Spleen (tissue), 11 donors: Measurements from ENCODE around the gene ADGRV1. TPM values are rescaled to one million over a fixed set of nuclear protein-coding genes. Genes with fewer than 3 reads are reported as not detected.

ENCODE experiments used
- DNase-seq: peaks from one replicate; pipeline ENCODE4 v3.0.0-alpha.2; 2020
- H3K27ac ChIP-seq, 8 donors: fragments of 200-600 bp; sonication (generic) in 7 of 8; 1 replicate in 4 of 8; 2 replicates in 4 of 8; pipeline versions ENCODE4 v1.5.0 to v1.8.0; 2016 to 2021; ENCODE audit warnings: inconsistent platforms in 4 of 8, mild to moderate bottlenecking in 4 of 8, moderate library complexity in 1 of 8
- H3K27me3 ChIP-seq, 7 donors: fragments of 200-600 bp; sonication (generic) in 6 of 7; replicated peaks in 1 of 7; 1 replicate in 4 of 7; 2 replicates in 3 of 7; pipeline versions ENCODE4 v1.5.0 to v1.8.0; 2016 to 2021; ENCODE audit warnings: inconsistent platforms in 3 of 7, mild to moderate bottlenecking in 1 of 7
- H3K36me3 ChIP-seq, 6 donors: fragments of 200-600 bp; sonication (generic) in 5 of 6; 1 replicate in 4 of 6; 2 replicates in 2 of 6; pipeline versions ENCODE4 v1.5.0 to v1.8.0; 2016 to 2021; ENCODE audit warnings: inconsistent platforms in 2 of 6
- H3K4me1 ChIP-seq, 6 donors: fragments of 200-600 bp; sonication (generic) in 5 of 6; 1 replicate in 3 of 6; 2 replicates in 3 of 6; pipeline versions ENCODE4 v1.5.0 to v1.8.0; 2016 to 2021; ENCODE audit warnings: inconsistent platforms in 3 of 6
- H3K4me3 ChIP-seq, 8 donors: fragments of 200-600 bp; sonication (generic) in 7 of 8; 1 replicate in 4 of 8; 2 replicates in 4 of 8; pipeline versions ENCODE4 v1.5.0 to v1.8.0; 2016 to 2021; ENCODE audit warnings: inconsistent platforms in 4 of 8, mild to moderate bottlenecking in 4 of 8, moderate library complexity in 2 of 8
- H3K9me3 ChIP-seq, 8 donors: fragments of 200-600 bp; sonication (generic) in 7 of 8; 1 replicate in 4 of 8; 2 replicates in 4 of 8; pipeline versions ENCODE4 v1.5.0 to v1.8.0; 2016 to 2021; ENCODE audit warnings: inconsistent platforms in 4 of 8
- CTCF ChIP-seq, 11 experiments: fragments of 200-600 bp in 7 of 11; fragments of 450-650 bp in 4 of 11; sonication (generic) in 4 of 11; IDR thresholded peaks in 8 of 11; conservative IDR thresholded peaks in 3 of 11; 1 replicate in 7 of 11; 2 replicates in 4 of 11; pipeline versions ENCODE4 v1.4.0 to v1.8.0; 2016 to 2021; ENCODE audit warnings: antibody characterized with exemption in 11 of 11, inconsistent platforms in 4 of 11, mild to moderate bottlenecking in 1 of 11
- POLR2A ChIP-seq, 3 donors: fragments of 450-650 bp; IDR thresholded peaks; one replicate each; pipeline ENCODE4 v1.5.1; 2017; ENCODE audit warnings: antibody characterized with exemption in 3 of 3, mild to moderate bottlenecking in 1 of 3
- POLR2AphosphoS5 ChIP-seq, 3 donors: sonication (generic); formaldehyde crosslinking; IDR thresholded peaks; one replicate each; pipeline ENCODE4 v1.5.1; 2017; ENCODE audit warnings: antibody characterized with exemption in 3 of 3
- WGBS, 5 donors: extraction: QIAGEN DNeasy Blood & Tissue Kit in 3 of 5; methylation state at CpG; one replicate each; pipeline versions ENCODE4 v1.1.5 to v1.1.7; 2013 to 2018; 5-methylcytosine and 5-hydroxymethylcytosine counted together
- intact Hi-C: fragments of 100-400 bp; cut with DNase I; formaldehyde crosslinking; loops from one replicate; pipeline ENCODE4 v1.15.0; 2023; ENCODE audit warnings: low total_unique reads
- polyA plus RNA-seq, 3 donors: library from polyadenylated mRNA; stranded (reverse); fragments of 200-250 nt; gene quantifications; one replicate each; pipeline ENCODE4 v1.2.1, GENCODE V29; 2013
- total RNA-seq, 7 donors: library from RNA; depleted of rRNA in 3 of 7; stranded (reverse); fragments of >200 nt in 3 of 7; fragmentation: NEBNext Ultra II Directional in 4 of 7; extraction: Animal tissue kit (Norgen Biotek cat#: 25700) in 4 of 7; gene quantifications; one replicate each; pipeline versions ENCODE4 v1.1.0 to v1.2.1, GENCODE V29; 2016 to 2021
- donor health status: healthy with polysubstance abuse.
- donor health status: DM: no; HTN: no; CAD: no; lungs with moderate emphysema.
- donor health status: DM: no; HTN: no; CAD: no.
- donor health status: Bipolar disorder and iron deficiency.
- donor health status: healthy.
- donor health status: DM: no; HTN: no; CAD: no.
- donor health status: DM: yes; HTN: yes; CAD: no.

Gene ADGRV1
- total and polyA plus RNA-seq, 10 donors, result 0.08 to 0.69 (median 0.28) TPM; not detected in 3

- 90 to 100% (median 95%) methylated on average over 1 of the region's 1 CpG for WGBS, 5 donors
- intact Hi-C loops, result no loop called here
- no peaks in the 10 kb centered on the region for H3K27me3 ChIP-seq
- no peak overlapping the region for H3K4me3 ChIP-seq
- H3K27ac ChIP-seq, result no peak overlapping the region
- no peaks in the 10 kb centered on the region for H3K4me1 ChIP-seq
- TF ChIP-seq POLR2AphosphoS5 (IDR thresholded peaks at IDR 0.05) (no peak), CTCF (IDR thresholded peaks at IDR 0.05 in 8 of 11, conservative IDR thresholded peaks at IDR 0.05 in 3 of 11) (no peak)
- DNase-seq, result no peak
- peaks cover 0 to 3% (median 0%) of the 10 kb centered on the region in 8 donors for H3K9me3 ChIP-seq
- no peaks in the 10 kb centered on the region for H3K36me3 ChIP-seq
These were observed 571.2 kb downstream of the ADGRV1 start for GRCh38 chr5:91129748-91130147.

GRCh38 chr5:91130759-91131158 lies 572.2 kb downstream of the ADGRV1 start:
- WGBS, 5 donors, result 95 to 97% (median 97%) methylated on average over 3 of the region's 3 CpGs
- DNase-seq, result no peak
- TF ChIP-seq POLR2A (IDR thresholded peaks at IDR 0.05) (no peak), POLR2AphosphoS5 (IDR thresholded peaks at IDR 0.05) (no peak), CTCF (IDR thresholded peaks at IDR 0.05 in 8 of 11, conservative IDR thresholded peaks at IDR 0.05 in 3 of 11) (no peak)
- H3K27me3 ChIP-seq, result no peaks in the 10 kb centered on the region
- H3K4me3 ChIP-seq, result no peak overlapping the region
- intact Hi-C loops, result no loop called here
- no peak overlapping the region for H3K27ac ChIP-seq
- H3K4me1 ChIP-seq, result no peaks in the 10 kb centered on the region
- H3K9me3 ChIP-seq, result peaks cover 0 to 3% (median 0%) of the 10 kb centered on the region in 8 donors
- no peaks in the 10 kb centered on the region for H3K36me3 ChIP-seq

GRCh38 chr5:91132550-91132949 lies 574.0 kb downstream of the ADGRV1 start:
- H3K27me3 ChIP-seq, result no peaks in the 10 kb centered on the region
- peaks cover 0 to 3% (median 0%) of the 10 kb centered on the region in 8 donors for H3K9me3 ChIP-seq
- intact Hi-C loops, result no loop called here
- H3K36me3 ChIP-seq, result no peaks in the 10 kb centered on the region
- H3K4me1 ChIP-seq, result no peaks in the 10 kb centered on the region
- TF ChIP-seq POLR2AphosphoS5 (IDR thresholded peaks at IDR 0.05) (no peak), CTCF (IDR thresholded peaks at IDR 0.05 in 8 of 11, conservative IDR thresholded peaks at IDR 0.05 in 3 of 11) (no peak), POLR2A (IDR thresholded peaks at IDR 0.05) (no peak)
- no peak overlapping the region for H3K27ac ChIP-seq
- no peak for DNase-seq
- H3K4me3 ChIP-seq, result no peak overlapping the region
- 34 to 59% (median 41%) methylated on average over 2 of the region's 2 CpGs for WGBS, 5 donors

GRCh38 chr5:91133183-91133582 lies 574.6 kb downstream of the ADGRV1 start:
- intact Hi-C loops, result no loop called here
- Histone ChIP-seq H3K4me1 (no peaks in the 10 kb centered on the region), H3K36me3 (no peaks in the 10 kb centered on the region), H3K27me3 (no peaks in the 10 kb centered on the region), H3K4me3 (no peak overlapping the region), H3K27ac (no peak overlapping the region), H3K9me3 (peaks cover 0 to 3% (median 0%) of the 10 kb centered on the region in 8 donors)
- TF ChIP-seq POLR2A (IDR thresholded peaks at IDR 0.05), result no peak
- no peak for TF ChIP-seq CTCF (IDR thresholded peaks at IDR 0.05 in 8 of 11, conservative IDR thresholded peaks at IDR 0.05 in 3 of 11)
- no peak for TF ChIP-seq POLR2AphosphoS5 (IDR thresholded peaks at IDR 0.05)
- no peak for DNase-seq
